Keratinocyte (primary cell): ENCODE results near the gene ZNF365.

Source experiments
- EZH2 ChIP-seq: IDR thresholded peaks from one replicate; pipeline ENCODE4 v1.6.1; 2012; ENCODE audit warnings: inconsistent platforms, mild to moderate bottlenecking, low read length, moderate library complexity
- TF ChIP-seq, protein P1 (sequence below), 3 experiments: IDR thresholded peaks in 1 of 3; conservative IDR thresholded peaks in 1 of 3; optimal IDR thresholded peaks in 1 of 3; 2 replicates in 2 of 3; 3 replicates in 1 of 3; pipeline versions ENCODE3 to v1.5.1; 2011; ENCODE audit warnings: low read length in 3 of 3, mild to moderate bottlenecking in 3 of 3, moderate library complexity in 2 of 3, control low read depth in 1 of 3, inconsistent platforms in 1 of 3; ENCODE audit not compliant: insufficient read depth in 2 of 3; ENCODE audit errors: extremely low read depth in 1 of 3

DNA sequence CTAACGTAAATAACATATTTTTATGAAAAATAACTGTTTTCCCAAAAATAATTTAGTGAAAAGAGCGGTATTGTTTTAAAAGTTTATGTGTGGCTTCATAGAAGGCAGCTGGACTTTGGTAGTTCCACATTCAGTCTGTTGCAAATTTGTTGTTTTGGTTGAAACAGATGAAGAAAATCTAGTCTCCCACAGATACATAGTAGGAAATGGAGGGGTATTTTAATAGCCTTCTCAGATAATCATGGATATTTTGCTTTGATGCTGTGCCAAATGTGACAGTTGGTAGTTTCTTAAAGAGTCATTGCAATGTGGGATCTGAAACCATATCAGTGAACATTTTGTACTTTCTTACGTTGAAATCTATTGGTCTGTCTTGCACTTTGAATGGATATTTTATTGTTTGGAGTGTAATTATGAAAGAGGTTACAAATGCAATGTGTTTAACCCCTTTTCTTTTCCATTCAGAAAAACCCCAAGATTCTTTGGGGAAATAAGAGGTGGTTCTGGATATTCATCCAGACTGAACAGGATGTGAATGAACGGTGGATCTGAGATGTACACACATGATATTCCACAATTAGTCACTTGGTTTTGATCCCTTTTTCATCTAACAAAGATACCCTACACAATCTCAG, 10.4 kb downstream of the ZNF365 start:
- TF ChIP-seq, protein P1, sequence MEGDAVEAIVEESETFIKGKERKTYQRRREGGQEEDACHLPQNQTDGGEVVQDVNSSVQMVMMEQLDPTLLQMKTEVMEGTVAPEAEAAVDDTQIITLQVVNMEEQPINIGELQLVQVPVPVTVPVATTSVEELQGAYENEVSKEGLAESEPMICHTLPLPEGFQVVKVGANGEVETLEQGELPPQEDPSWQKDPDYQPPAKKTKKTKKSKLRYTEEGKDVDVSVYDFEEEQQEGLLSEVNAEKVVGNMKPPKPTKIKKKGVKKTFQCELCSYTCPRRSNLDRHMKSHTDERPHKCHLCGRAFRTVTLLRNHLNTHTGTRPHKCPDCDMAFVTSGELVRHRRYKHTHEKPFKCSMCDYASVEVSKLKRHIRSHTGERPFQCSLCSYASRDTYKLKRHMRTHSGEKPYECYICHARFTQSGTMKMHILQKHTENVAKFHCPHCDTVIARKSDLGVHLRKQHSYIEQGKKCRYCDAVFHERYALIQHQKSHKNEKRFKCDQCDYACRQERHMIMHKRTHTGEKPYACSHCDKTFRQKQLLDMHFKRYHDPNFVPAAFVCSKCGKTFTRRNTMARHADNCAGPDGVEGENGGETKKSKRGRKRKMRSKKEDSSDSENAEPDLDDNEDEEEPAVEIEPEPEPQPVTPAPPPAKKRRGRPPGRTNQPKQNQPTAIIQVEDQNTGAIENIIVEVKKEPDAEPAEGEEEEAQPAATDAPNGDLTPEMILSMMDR (optimal IDR thresholded peaks at IDR 0.05 in 1 of 3, IDR thresholded peaks at IDR 0.05 in 1 of 3, conservative IDR thresholded peaks at IDR 0.05 in 1 of 3; ENCODE audit: extremely low read depth in 1 of 3, insufficient read depth in 2 of 3, low read length in 3 of 3), result no peak
- no peak for TF ChIP-seq EZH2
